Stimulated activated CD8-positive, alpha-beta memory T cell treated with anti-CD3 and anti-CD28 coated beads, Interleukin-2, amount 100 ng/mL, for 48 hours (primary cell): ENCODE measurements around the gene WDR75.
"Not testable (repeated sequence)": the region's sequence is repeated elsewhere in the genome, so short reads cannot be mapped to it uniquely, and the experiment has no call there.

Experiments
- DNase-seq, 2 donors: peaks; one replicate each; pipeline ENCODE4 v3.0.0-alpha.2; 2020; ENCODE audit warnings: low read depth in 2 of 2

Gene WDR75

GRCh38 chr2:189440644-189440946, 679 bp upstream of the WDR75 start:
- no peak for DNase-seq

- no peak for DNase-seq
These were observed 418 bp downstream of the WDR75 start for GRCh38 chr2:189441709-189442074.

- no peak for DNase-seq
These were observed 1.2 kb downstream of the WDR75 start for GRCh38 chr2:189442468-189442867.

GRCh38 chr2:189444322-189444721, 3.0 kb downstream of the WDR75 start:
- no peak for DNase-seq

- DNase-seq = no peak
These were observed 5.5 kb downstream of the WDR75 start for GRCh38 chr2:189446780-189447179.

- DNase-seq = no peak
These were observed 12.7 kb downstream of the WDR75 start for GRCh38 chr2:189454009-189454408.

GRCh38 chr2:189465076-189465475, 23.8 kb downstream of the WDR75 start:
- DNase-seq = no peak

- DNase-seq = no peak
These were observed 24.2 kb downstream of the WDR75 start for GRCh38 chr2:189465478-189465877.

GRCh38 chr2:189466046-189466445, 24.8 kb downstream of the WDR75 start:
- no peak for DNase-seq

GRCh38 chr2:189466656-189467055, 25.4 kb downstream of the WDR75 start:
- DNase-seq = no peak

GRCh38 chr2:189467160-189467559, 25.9 kb downstream of the WDR75 start:
- no peak for DNase-seq

GRCh38 chr2:189467593-189467992, 26.3 kb downstream of the WDR75 start:
- DNase-seq = no peak

GRCh38 chr2:189474526-189474925, 33.3 kb downstream of the WDR75 start:
- DNase-seq = no peak

- DNase-seq = no peak
These were observed 36.5 kb downstream of the WDR75 start for GRCh38 chr2:189477756-189478155.

- DNase-seq = not testable (repeated sequence)
These were observed 37.0 kb downstream of the WDR75 start for GRCh38 chr2:189478289-189478688.

- no peak for DNase-seq
These were observed 39.8 kb downstream of the WDR75 start for GRCh38 chr2:189481071-189481470.

- no peak for DNase-seq
These were observed 42.3 kb downstream of the WDR75 start for GRCh38 chr2:189483571-189483970.

- no peak for DNase-seq
These were observed 42.9 kb downstream of the WDR75 start for GRCh38 chr2:189483980-189484740.

GRCh38 chr2:189485146-189485545, 43.9 kb downstream of the WDR75 start:
- DNase-seq = no peak

- no peak for DNase-seq
These were observed 45.0 kb downstream of the WDR75 start for GRCh38 chr2:189486237-189486770.

- no peak for DNase-seq
These were observed 46.2 kb downstream of the WDR75 start for GRCh38 chr2:189487283-189488007.

GRCh38 chr2:189488008-189488310, 46.7 kb downstream of the WDR75 start:
- DNase-seq = no peak

GRCh38 chr2:189492451-189492850, 51.2 kb downstream of the WDR75 start:
- no peak for DNase-seq

GRCh38 chr2:189498205-189498604, 56.9 kb downstream of the WDR75 start:
- no peak for DNase-seq
